Tibial nerve (tissue), 4 donors: ENCODE results near the gene AQP12A. TPM values are rescaled to one million over a fixed set of nuclear protein-coding genes. Genes with fewer than 3 reads are reported as not detected.

Experiments used
- DNase-seq, 2 donors: peaks; one replicate each; pipeline ENCODE4 v3.0.0-alpha.2; 2019; ENCODE audit warnings: low spot score in 2 of 2
- H3K27ac ChIP-seq, 4 donors: fragments of 200-600 bp; sonication (generic) in 3 of 4; one replicate each; pipeline ENCODE4 v1.5.1; 2017 to 2019; ENCODE audit warnings: mild to moderate bottlenecking in 1 of 4
- H3K27me3 ChIP-seq, 2 donors: fragments of 200-600 bp; sonication (generic) in 1 of 2; one replicate each; pipeline versions ENCODE4 v1.5.1 to v1.6.0; 2017 to 2019
- H3K36me3 ChIP-seq, 3 donors: fragments of 200-600 bp; sonication (generic); one replicate each; pipeline ENCODE4 v1.5.1; 2018 to 2019
- H3K4me1 ChIP-seq, 4 donors: fragments of 200-600 bp; sonication (generic) in 3 of 4; one replicate each; pipeline ENCODE4 v1.5.1; 2017 to 2019
- H3K4me3 ChIP-seq, 4 donors: fragments of 200-600 bp; sonication (generic) in 3 of 4; one replicate each; pipeline ENCODE4 v1.5.1; 2017 to 2019; ENCODE audit warnings: mild to moderate bottlenecking in 1 of 4, moderate library complexity in 1 of 4
- H3K9me3 ChIP-seq, 4 donors: fragments of 200-600 bp; sonication (generic) in 3 of 4; one replicate each; pipeline ENCODE4 v1.5.1; 2017 to 2019
- EP300 ChIP-seq, 2 donors: sonication (generic); formaldehyde crosslinking; IDR thresholded peaks; one replicate each; pipeline ENCODE4 v1.6.1; 2017; ENCODE audit warnings: antibody characterized with exemption in 2 of 2, mild to moderate bottlenecking in 1 of 2
- POLR2A ChIP-seq, 2 donors: fragments of 450-650 bp; IDR thresholded peaks; one replicate each; pipeline ENCODE4 v1.6.1; 2017; ENCODE audit warnings: antibody characterized with exemption in 2 of 2, mild to moderate bottlenecking in 2 of 2, moderate library complexity in 2 of 2
- WGBS, 2 donors: methylation state at CpG; one replicate each; pipeline ENCODE4 v1.1.5; 2018; 5-methylcytosine and 5-hydroxymethylcytosine counted together
- total RNA-seq, 4 donors: library from RNA; depleted of rRNA; stranded (reverse); fragments of >200 nt; gene quantifications; one replicate each; pipeline ENCODE4 v1.1.0, GENCODE V29; 2016
- TF ChIP-seq, protein P1 (sequence below), 5 experiments: fragments of 200-600 bp in 3 of 5; fragments of 450-650 bp in 2 of 5; sonication (generic) in 3 of 5; IDR thresholded peaks; one replicate each; pipeline ENCODE4 v1.5.1; 2016 to 2019; ENCODE audit warnings: antibody characterized with exemption in 5 of 5, mild to moderate bottlenecking in 3 of 5, moderate library complexity in 2 of 5

AQP12A gene
- total RNA-seq, 4 donors from 2014 or later, result 1.2 TPM; not detected in 3

DNA sequence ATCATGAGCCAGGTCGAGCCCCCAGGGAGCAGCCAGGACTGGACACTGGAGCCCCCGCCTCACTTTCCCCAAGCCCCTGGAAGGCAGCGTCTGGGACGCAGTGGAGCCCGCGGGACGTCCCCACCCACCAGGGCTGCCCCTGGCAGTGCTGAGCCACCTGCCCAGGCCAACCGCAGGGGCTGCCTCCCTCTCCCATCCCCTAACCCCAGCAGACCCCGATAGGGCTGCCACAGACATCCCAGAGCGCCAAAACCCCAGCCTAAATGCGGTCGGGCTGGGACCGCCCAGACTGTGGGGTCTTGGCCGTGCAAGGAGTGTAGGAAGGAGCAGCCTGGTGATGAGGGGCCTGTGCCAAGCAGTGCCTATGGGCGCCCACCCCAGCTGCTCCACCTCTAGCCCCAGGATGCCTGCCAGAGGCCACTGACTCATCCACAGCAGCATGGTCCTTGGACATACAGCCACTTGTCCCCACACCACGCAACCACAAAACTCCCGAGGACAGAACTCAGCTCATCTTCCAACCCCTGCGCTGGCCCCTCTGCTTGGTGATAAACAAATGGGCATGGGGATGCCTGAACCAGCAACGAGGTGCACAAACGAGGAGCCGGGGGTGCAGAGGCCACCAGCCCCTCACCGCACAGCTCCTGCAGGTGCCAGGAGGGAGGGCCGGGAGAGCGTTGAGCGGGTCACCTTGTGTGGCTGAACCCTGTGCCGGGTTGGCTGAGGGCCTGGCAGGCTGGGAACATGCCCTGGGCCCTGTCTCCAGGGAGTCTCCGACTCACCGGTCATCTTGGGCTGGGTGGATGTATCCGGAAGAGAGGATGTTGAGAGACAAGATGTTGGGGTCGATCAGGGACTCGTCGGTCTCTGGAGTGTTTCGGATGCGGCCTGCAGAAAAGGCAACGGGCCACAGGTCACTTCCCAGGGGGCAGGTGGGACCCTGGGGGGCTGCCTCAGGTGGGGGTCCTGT, 44.9 kb downstream of the AQP12A start:
- Histone ChIP-seq H3K4me3 (no peak overlapping the region), H3K4me1 (no peaks in the 10 kb centered on the region), H3K27ac (no peak overlapping the region), H3K9me3 (no peaks in the 10 kb centered on the region), H3K36me3 (peaks cover 0 to 33% (median 0%) of the 10 kb centered on the region in 3 donors), H3K27me3 (peaks cover 0 to 1% of the 10 kb centered on the region in 2 donors)
- DNase-seq, result no peak
- TF ChIP-seq POLR2A (IDR thresholded peaks at IDR 0.05), result no peak
- TF ChIP-seq EP300 (IDR thresholded peaks at IDR 0.05), result no peak
- TF ChIP-seq, protein P1, sequence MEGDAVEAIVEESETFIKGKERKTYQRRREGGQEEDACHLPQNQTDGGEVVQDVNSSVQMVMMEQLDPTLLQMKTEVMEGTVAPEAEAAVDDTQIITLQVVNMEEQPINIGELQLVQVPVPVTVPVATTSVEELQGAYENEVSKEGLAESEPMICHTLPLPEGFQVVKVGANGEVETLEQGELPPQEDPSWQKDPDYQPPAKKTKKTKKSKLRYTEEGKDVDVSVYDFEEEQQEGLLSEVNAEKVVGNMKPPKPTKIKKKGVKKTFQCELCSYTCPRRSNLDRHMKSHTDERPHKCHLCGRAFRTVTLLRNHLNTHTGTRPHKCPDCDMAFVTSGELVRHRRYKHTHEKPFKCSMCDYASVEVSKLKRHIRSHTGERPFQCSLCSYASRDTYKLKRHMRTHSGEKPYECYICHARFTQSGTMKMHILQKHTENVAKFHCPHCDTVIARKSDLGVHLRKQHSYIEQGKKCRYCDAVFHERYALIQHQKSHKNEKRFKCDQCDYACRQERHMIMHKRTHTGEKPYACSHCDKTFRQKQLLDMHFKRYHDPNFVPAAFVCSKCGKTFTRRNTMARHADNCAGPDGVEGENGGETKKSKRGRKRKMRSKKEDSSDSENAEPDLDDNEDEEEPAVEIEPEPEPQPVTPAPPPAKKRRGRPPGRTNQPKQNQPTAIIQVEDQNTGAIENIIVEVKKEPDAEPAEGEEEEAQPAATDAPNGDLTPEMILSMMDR (IDR thresholded peaks at IDR 0.05), result no peak
- 84 to 88% methylated on average over 22 to 28 of the region's 35 CpGs for WGBS, 2 donors

DNA sequence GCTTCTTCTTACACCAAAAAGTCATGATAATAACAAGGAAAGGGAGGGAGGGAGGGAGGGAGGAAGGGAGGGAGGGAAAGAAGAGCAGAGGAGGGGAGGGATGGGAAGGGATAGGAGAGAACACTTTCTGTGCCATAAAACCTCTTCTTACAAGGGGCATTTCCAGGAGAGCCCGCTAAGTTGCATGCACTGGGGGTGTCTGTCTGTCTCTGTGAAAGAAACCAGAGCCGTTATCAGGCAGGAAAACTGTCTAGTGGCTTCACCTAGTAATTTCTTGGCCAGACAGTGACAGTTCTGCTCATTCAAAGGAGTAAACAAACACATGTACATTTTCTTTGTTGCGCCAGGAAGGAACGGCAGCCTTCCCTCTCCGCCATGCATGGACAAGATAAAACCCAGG, 45.8 kb downstream of the AQP12A start:
- Histone ChIP-seq H3K36me3 (peaks cover 0 to 33% (median 0%) of the 10 kb centered on the region in 3 donors), H3K9me3 (no peaks in the 10 kb centered on the region), H3K4me3 (no peak overlapping the region), H3K27me3 (no peaks in the 10 kb centered on the region), H3K27ac (no peak overlapping the region), H3K4me1 (no peaks in the 10 kb centered on the region)
- TF ChIP-seq EP300 (IDR thresholded peaks at IDR 0.05), result no peak
- TF ChIP-seq, protein P1 (IDR thresholded peaks at IDR 0.05), result no peak
- no peak for TF ChIP-seq POLR2A (IDR thresholded peaks at IDR 0.05)
- DNase-seq, result no peak
- 65 to 68% methylated on average over 5 of the region's 5 CpGs for WGBS, 2 donors

DNA sequence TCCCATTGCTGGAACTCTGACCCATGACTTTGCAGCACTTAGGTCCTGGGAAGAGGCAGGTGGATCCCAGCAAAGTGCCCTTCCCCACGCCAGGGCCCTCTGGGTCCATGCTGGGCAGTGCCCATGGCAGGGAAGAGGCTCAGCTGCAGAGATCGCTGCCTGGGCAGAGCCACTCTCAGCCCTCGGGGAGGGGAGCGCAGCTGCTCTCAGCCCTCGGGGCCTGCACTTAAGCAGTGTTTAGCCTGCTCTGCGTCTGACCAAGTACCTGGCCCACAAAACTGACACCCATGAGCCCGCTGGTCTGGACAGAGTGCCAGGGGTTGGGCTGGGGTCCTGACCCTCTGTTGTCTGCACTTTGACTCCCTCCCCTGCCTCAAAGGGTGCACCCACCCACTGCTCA, 46.3 kb downstream of the AQP12A start:
- TF ChIP-seq, protein P1 (IDR thresholded peaks at IDR 0.05), result no peak
- TF ChIP-seq POLR2A (IDR thresholded peaks at IDR 0.05) (no peak), EP300 (IDR thresholded peaks at IDR 0.05) (no peak)
- Histone ChIP-seq H3K36me3 (peaks cover 0 to 38% (median 0%) of the 10 kb centered on the region in 3 donors), H3K9me3 (no peaks in the 10 kb centered on the region), H3K27ac (no peak overlapping the region), H3K4me3 (no peak overlapping the region), H3K4me1 (no peaks in the 10 kb centered on the region), H3K27me3 (no peaks in the 10 kb centered on the region)
- no peak for DNase-seq
- 84 to 88% methylated on average over 2 to 3 of the region's 7 CpGs for WGBS, 2 donors

DNA sequence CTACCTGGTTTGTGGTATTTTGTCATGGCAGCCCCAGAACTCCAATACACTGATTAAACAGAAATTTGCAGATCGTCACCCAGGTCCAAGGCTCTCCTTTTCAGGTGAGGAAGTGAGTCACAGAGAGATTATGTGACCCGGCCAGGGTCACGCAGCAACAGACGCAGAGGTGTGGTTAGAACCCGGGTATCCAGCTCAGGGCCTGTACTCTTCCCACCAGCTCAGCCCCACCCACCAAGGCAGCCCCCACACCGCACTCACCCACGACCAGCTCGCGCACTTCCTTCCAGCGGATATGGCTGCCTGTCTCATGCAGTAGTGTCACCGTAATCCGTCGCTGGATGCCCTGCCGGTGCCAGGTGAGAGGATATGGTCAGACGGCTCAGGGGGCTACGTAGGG, 48.1 kb downstream of the AQP12A start:
- H3K27me3 ChIP-seq, result no peaks in the 10 kb centered on the region
- TF ChIP-seq POLR2A (IDR thresholded peaks at IDR 0.05), result no peak
- H3K4me3 ChIP-seq, result no peak overlapping the region
- 81 to 87% methylated on average over 16 of the region's 16 CpGs for WGBS, 2 donors
- DNase-seq, result no peak
- H3K36me3 ChIP-seq, result peaks cover 0 to 46% (median 0%) of the 10 kb centered on the region in 3 donors
- no peak overlapping the region for H3K27ac ChIP-seq
- H3K4me1 ChIP-seq, result no peaks in the 10 kb centered on the region
- H3K9me3 ChIP-seq, result no peaks in the 10 kb centered on the region

- no peak for TF ChIP-seq POLR2A (IDR thresholded peaks at IDR 0.05)
- no peak for TF ChIP-seq EP300 (IDR thresholded peaks at IDR 0.05)
- TF ChIP-seq, protein P1 (IDR thresholded peaks at IDR 0.05), result no peak
- Histone ChIP-seq H3K4me1 (no peaks in the 10 kb centered on the region), H3K27ac (no peak overlapping the region), H3K36me3 (peaks cover 0 to 51% (median 0%) of the 10 kb centered on the region in 3 donors), H3K4me3 (no peak overlapping the region), H3K27me3 (no peaks in the 10 kb centered on the region), H3K9me3 (no peaks in the 10 kb centered on the region)
- WGBS, 2 donors, result 86 to 87% methylated on average over 16 to 18 of the region's 18 CpGs
- DNase-seq, result no peak
Observed at GRCh38 chr2:240741091-240741490, 49.4 kb downstream of the AQP12A start.
